Esophagus muscularis mucosa (tissue), 4 donors: Measurements from ENCODE around the gene RER1.

ENCODE experiments used
- CTCF ChIP-seq, 3 experiments: fragments of 200-600 bp in 2 of 3; fragments of 450-650 bp in 1 of 3; sonication (generic) in 2 of 3; IDR thresholded peaks; one replicate each; pipeline ENCODE4 v1.5.1; 2017 to 2019; ENCODE audit warnings: antibody characterized with exemption in 3 of 3, mild to moderate bottlenecking in 2 of 3, moderate library complexity in 1 of 3
- EP300 ChIP-seq: sonication (generic); formaldehyde crosslinking; IDR thresholded peaks from one replicate; pipeline ENCODE4 v1.6.1; 2017; ENCODE audit warnings: antibody characterized with exemption
- POLR2A ChIP-seq: fragments of 450-650 bp; IDR thresholded peaks from one replicate; pipeline ENCODE4 v1.6.1; 2017; ENCODE audit warnings: antibody characterized with exemption, moderate library complexity, mild to moderate bottlenecking, low read depth
- POLR2AphosphoS5 ChIP-seq, 2 donors: sonication (generic); formaldehyde crosslinking; IDR thresholded peaks; one replicate each; pipeline ENCODE4 v1.6.1; 2017; ENCODE audit warnings: antibody characterized with exemption in 2 of 2

GRCh38 chr1:2446394-2446793 is 54.8 kb downstream of the RER1 start:
- no peak for TF ChIP-seq CTCF (IDR thresholded peaks at IDR 0.05)
- no peak for TF ChIP-seq EP300
- no peak for TF ChIP-seq POLR2AphosphoS5 (IDR thresholded peaks at IDR 0.05)
- no peak for TF ChIP-seq POLR2A
